Astrocyte (in vitro differentiated cells and primary cell): ENCODE results near the gene KRTAP4-7.
"Not testable (repeated sequence)": the region's sequence is repeated elsewhere in the genome, so short reads cannot be mapped to it uniquely, and the experiment has no call there.

Source experiments
- EZH2 ChIP-seq: IDR thresholded peaks from 2 replicates; pipeline ENCODE4 v1.6.1; 2012; ENCODE audit warnings: mild to moderate bottlenecking, low read length, inconsistent platforms; ENCODE audit not compliant: insufficient read depth
- TF ChIP-seq, protein P1 (sequence below): IDR thresholded peaks from 2 replicates; pipeline ENCODE4 v1.5.1; 2011; ENCODE audit warnings: low read depth, mild to moderate bottlenecking, inconsistent platforms, low read length, moderate library complexity; ENCODE audit not compliant: insufficient read depth

DNA sequence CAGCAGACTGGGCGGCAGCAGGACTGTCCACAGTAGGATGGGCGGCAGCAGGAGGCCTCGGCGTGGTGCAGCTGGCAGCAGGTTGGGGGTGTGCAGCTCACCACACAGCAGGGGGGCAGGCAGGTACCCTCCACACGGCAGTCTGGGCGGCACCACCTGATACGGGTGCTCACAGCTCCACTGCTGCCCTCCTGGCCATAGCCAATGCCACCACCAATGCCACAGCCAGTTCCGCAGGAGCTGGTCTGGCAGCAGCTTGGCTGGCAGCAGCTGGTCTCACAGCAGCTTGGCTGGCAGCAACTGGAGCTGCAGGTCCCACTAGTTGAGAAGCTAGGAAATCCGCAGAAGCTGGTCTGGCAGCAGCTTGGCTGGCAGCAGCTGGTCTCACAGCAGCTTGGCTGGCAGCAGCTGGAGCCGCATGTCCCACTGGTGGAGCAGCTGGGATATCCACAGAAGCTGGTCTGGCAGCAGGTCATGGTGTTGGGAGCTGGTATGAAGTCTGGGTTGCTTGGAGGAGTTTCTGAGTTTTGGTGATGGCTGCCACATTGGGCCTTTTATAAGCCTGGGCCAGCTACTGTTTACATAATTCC is 49.5 kb upstream of the KRTAP4-7 start, which contains the start of gene KRTAP1-3:
- TF ChIP-seq, protein P1, sequence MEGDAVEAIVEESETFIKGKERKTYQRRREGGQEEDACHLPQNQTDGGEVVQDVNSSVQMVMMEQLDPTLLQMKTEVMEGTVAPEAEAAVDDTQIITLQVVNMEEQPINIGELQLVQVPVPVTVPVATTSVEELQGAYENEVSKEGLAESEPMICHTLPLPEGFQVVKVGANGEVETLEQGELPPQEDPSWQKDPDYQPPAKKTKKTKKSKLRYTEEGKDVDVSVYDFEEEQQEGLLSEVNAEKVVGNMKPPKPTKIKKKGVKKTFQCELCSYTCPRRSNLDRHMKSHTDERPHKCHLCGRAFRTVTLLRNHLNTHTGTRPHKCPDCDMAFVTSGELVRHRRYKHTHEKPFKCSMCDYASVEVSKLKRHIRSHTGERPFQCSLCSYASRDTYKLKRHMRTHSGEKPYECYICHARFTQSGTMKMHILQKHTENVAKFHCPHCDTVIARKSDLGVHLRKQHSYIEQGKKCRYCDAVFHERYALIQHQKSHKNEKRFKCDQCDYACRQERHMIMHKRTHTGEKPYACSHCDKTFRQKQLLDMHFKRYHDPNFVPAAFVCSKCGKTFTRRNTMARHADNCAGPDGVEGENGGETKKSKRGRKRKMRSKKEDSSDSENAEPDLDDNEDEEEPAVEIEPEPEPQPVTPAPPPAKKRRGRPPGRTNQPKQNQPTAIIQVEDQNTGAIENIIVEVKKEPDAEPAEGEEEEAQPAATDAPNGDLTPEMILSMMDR, result not testable (repeated sequence)
- TF ChIP-seq EZH2, result not testable (repeated sequence)
